CD4-positive, alpha-beta T cell (primary cell): ENCODE data around the gene SAA1. TPM values are rescaled to one million over a fixed set of nuclear protein-coding genes. Genes with fewer than 3 reads are reported as not detected.

Experiments used
- ATAC-seq: fragments of 200-7000 bp; cut with Tn5 transposase; one replicate; pipeline ENCODE4 v1.10.0; 2022; ENCODE audit warnings: mild to moderate bottlenecking; ENCODE audit not compliant: poor library complexity
- CTCF ChIA-PET: fragments of 350-600 bp; sonication (Branson Sonifier 250); formaldehyde crosslinking; loops from one replicate; lab custom pipeline; 2021; ENCODE audit warnings: antibody characterized with exemption, inconsistent platforms; lab: Charles Lee
- POLR2A ChIA-PET: fragments of 350-600 bp; sonication (Branson Sonifier 250); formaldehyde crosslinking; loops from one replicate; lab custom pipeline; 2021; ENCODE audit warnings: antibody characterized with exemption, inconsistent platforms; lab: Charles Lee
- DNase-seq, 14 experiments: peaks; one replicate each; pipeline ENCODE4 v3.0.0-alpha.2; 2013 to 2020; ENCODE audit warnings: mixed read lengths in 2 of 14
- H3K27ac ChIP-seq, 2 donors: one replicate each; pipeline versions ENCODE4 v1.5.1 to v1.7.0; 2013; ENCODE audit warnings: low read length in 2 of 2, low read depth in 1 of 2, mild to moderate bottlenecking in 1 of 2
- H3K27me3 ChIP-seq, 2 experiments: 1 replicate in 1 of 2; 2 replicates in 1 of 2; pipeline versions ENCODE4 v1.6.1 to v1.7.0; 2013; ENCODE audit warnings: low read length in 2 of 2, control low read depth in 1 of 2, mild to moderate bottlenecking in 1 of 2, moderate library complexity in 1 of 2; ENCODE audit not compliant: insufficient read depth in 2 of 2, control insufficient read depth in 1 of 2
- H3K36me3 ChIP-seq: one replicate; pipeline ENCODE4 v1.6.1; 2013; ENCODE audit warnings: low read length, control low read depth; ENCODE audit not compliant: insufficient read depth
- H3K4me1 ChIP-seq: one replicate; pipeline ENCODE4 v1.6.1; 2013; ENCODE audit warnings: low read length, control low read depth; ENCODE audit not compliant: insufficient read depth
- H3K4me3 ChIP-seq: one replicate; pipeline ENCODE4 v1.5.1; 2013; ENCODE audit warnings: mild to moderate bottlenecking, low read length, moderate library complexity
- H3K9me3 ChIP-seq, 2 experiments: 1 replicate in 1 of 2; 2 replicates in 1 of 2; pipeline versions ENCODE4 v1.6.1 to v1.7.0; 2013; ENCODE audit warnings: low read length in 2 of 2, mild to moderate bottlenecking in 2 of 2, control low read depth in 1 of 2, moderate library complexity in 1 of 2; ENCODE audit not compliant: control insufficient read depth in 1 of 2, insufficient read depth in 1 of 2
- H3K27ac Mint-ChIP-seq: one replicate; pipeline ENCODE4 v1.8.0; 2020; ENCODE audit warnings: mixed read lengths
- H3K27me3 Mint-ChIP-seq: one replicate; pipeline ENCODE4 v1.8.0; 2021; ENCODE audit warnings: mixed read lengths
- H3K36me3 Mint-ChIP-seq: one replicate; pipeline ENCODE4 v1.8.0; 2021; ENCODE audit warnings: low read depth, mixed read lengths
- H3K4me1 Mint-ChIP-seq: one replicate; pipeline ENCODE4 v1.8.0; 2021; ENCODE audit warnings: low read depth, mixed read lengths
- H3K4me3 Mint-ChIP-seq: one replicate; pipeline ENCODE4 v1.8.0; 2020; ENCODE audit warnings: mild to moderate bottlenecking, mixed read lengths
- H3K9me3 Mint-ChIP-seq: one replicate; pipeline ENCODE4 v1.8.0; 2020; ENCODE audit warnings: mixed read lengths
- CTCF ChIP-seq: fragments of 200-600 bp; IDR thresholded peaks from one replicate; pipeline ENCODE4 v1.8.0; 2022; ENCODE audit warnings: antibody characterized with exemption, mild to moderate bottlenecking
- intact Hi-C, 2 experiments: fragments of 100-400 bp; cut with DNase I in 1 of 2; cut with micrococcal nuclease in 1 of 2; formaldehyde crosslinking; loops; one replicate each; pipeline versions ENCODE4 v1.15.1 to v1.9.0; 2023 to 2025; cut with DNase I, micrococcal nuclease
- total RNA-seq, 174 experiments: library from RNA in 2 of 174; stranded (reverse) in 2 of 174; gene quantifications; one replicate each; pipeline ENCODE4 v1.2.3 and lab custom pipeline; 2021 to 2026

SAA1 gene
- total RNA-seq, 2 experiments from 2014 or later, result not detected

DNA sequence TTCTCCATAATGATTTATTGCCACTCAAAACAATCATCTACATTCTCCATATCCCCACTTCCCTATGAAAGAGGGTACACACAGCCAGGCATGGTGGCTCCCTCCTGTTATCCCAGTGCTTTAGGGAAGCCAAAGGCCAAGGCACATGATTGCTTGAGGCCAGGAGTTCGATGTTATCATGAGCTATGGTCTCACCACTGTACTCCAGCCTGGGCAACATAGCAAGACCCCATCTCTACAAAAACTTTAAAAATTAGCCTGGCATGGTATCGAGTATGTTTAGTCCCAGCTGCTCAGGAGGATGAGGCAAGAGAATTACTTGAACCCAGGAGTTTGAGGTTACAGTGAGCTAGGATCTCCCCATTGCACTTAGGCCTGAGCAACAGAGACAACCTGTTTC, 49.8 kb downstream of the SAA1 start:
- TF ChIP-seq CTCF, result no peak
- ATAC-seq (no peak), DNase-seq (no peak)
- ChIA-PET CTCF (no interaction called here), POLR2A (interaction anchor here (1.1 to 1.9 kb wide), 2 partner anchors 32 to 80 kb away, joined by 3 to 7 read pairs; no protein-coding TSS in a partner anchor)
- H3K9me3 ChIP-seq, result no peaks in the 10 kb centered on the region
- intact Hi-C loops, result no loop called here
- Mint-ChIP-seq H3K4me3 (no peak overlapping the region), H3K27ac (no peak overlapping the region), H3K27me3 (no peaks in the 10 kb centered on the region), H3K9me3 (no peaks in the 10 kb centered on the region), H3K4me1 (peaks cover 33% of the 10 kb centered on the region), H3K36me3 (peaks cover 34% of the 10 kb centered on the region)
- no peak overlapping the region for H3K4me3 ChIP-seq
- no peak overlapping the region for H3K27ac ChIP-seq
- H3K36me3 ChIP-seq, result peaks cover 14% of the 10 kb centered on the region
- no peaks in the 10 kb centered on the region for H3K4me1 ChIP-seq
- H3K27me3 ChIP-seq, result no peaks in the 10 kb centered on the region

DNA sequence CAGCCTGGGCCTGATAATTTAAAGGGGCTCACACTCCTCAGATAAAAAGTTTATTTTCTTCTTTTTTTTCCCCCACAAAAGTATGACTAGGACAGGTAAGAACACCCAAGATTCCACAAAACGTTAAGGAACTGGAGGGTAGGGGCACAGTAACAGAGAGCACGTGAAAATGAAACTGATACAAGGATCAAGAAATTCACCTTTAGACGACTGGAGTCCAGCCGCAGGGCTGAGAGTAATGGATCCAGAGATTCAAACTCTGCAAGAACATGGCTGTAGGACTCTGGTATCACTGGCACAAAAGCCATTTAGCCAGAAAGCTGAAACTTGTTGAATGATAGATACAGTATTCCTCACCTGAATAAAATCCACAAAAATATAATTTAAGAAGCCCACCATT, 51.5 kb downstream of the SAA1 start:
- no peak for ATAC-seq
- no peak overlapping the region for H3K27ac ChIP-seq
- no peaks in the 10 kb centered on the region for H3K9me3 Mint-ChIP-seq
- H3K27ac Mint-ChIP-seq, result no peak overlapping the region
- H3K27me3 ChIP-seq, result no peaks in the 10 kb centered on the region
- no peak for DNase-seq
- CTCF ChIA-PET, result no interaction called here
- no peaks in the 10 kb centered on the region for H3K27me3 Mint-ChIP-seq
- no peak for TF ChIP-seq CTCF
- no peak overlapping the region for H3K4me3 Mint-ChIP-seq
- H3K9me3 ChIP-seq, result no peaks in the 10 kb centered on the region
- H3K4me1 ChIP-seq, result peaks cover 4% of the 10 kb centered on the region
- H3K36me3 ChIP-seq, result peaks cover 10% of the 10 kb centered on the region
- POLR2A ChIA-PET, result no interaction called here
- intact Hi-C loops, result no loop called here
- H3K36me3 Mint-ChIP-seq, result peaks cover 33% of the 10 kb centered on the region
- peaks cover 50% of the 10 kb centered on the region for H3K4me1 Mint-ChIP-seq
- no peak overlapping the region for H3K4me3 ChIP-seq

Other genes with a start within 250 kb of the SAA1 start
- 1 to 10 TPM; 1.1 to 1.5 TPM for gene TPH1, start 220.0 kb upstream of the SAA1 start, total RNA-seq
- gene SAAL1, start 160.2 kb upstream of the SAA1 start, total RNA-seq, result 10 to 100 TPM; 21.3 to 24.5 TPM
- not detected for gene MRGPRX3, start 133.7 kb upstream of the SAA1 start, total RNA-seq
- gene MRGPRX4, start 93.4 kb upstream of the SAA1 start, total RNA-seq, result not detected
- gene SAA4, start 29.5 kb upstream of the SAA1 start, total RNA-seq, result not detected
- gene SAA2, start 17.6 kb upstream of the SAA1 start, total RNA-seq, result under 1 TPM in 1 of 2 experiments, not detected in 1; 0.25 TPM
- gene HPS5, start 55.9 kb downstream of the SAA1 start, total RNA-seq, result 1 to 10 TPM; 8.8 to 9.3 TPM
- gene GTF2H1, start 56.3 kb downstream of the SAA1 start, total RNA-seq, result 10 to 100 TPM; 15.1 to 17.7 TPM
- gene LDHA, start 128.3 kb downstream of the SAA1 start, total RNA-seq, result 100 to 1,000 TPM; 317 to 324 TPM
- gene LDHC, start 146.1 kb downstream of the SAA1 start, total RNA-seq, result not detected
- gene LDHAL6A, start 189.6 kb downstream of the SAA1 start, total RNA-seq, result not detected